Muscle layer of colon (tissue), 2 donors: Measurements from ENCODE around the gene GTF3C6.
"Not testable (repeated sequence)": the region's sequence is repeated elsewhere in the genome, so short reads cannot be mapped to it uniquely, and the experiment has no call there.

ENCODE experiments used
- H3K27ac ChIP-seq: one replicate; pipeline ENCODE4 v1.7.0; 2013; ENCODE audit warnings: low read depth, mild to moderate bottlenecking, low read length, moderate library complexity
- H3K27me3 ChIP-seq, 2 donors: one replicate each; pipeline ENCODE4 v1.7.0; 2013; ENCODE audit warnings: low read length in 2 of 2, mild to moderate bottlenecking in 2 of 2; ENCODE audit not compliant: insufficient read depth in 2 of 2, control insufficient read depth in 1 of 2
- H3K36me3 ChIP-seq: one replicate; pipeline ENCODE4 v1.7.0; 2013; ENCODE audit warnings: mild to moderate bottlenecking, low read length; ENCODE audit not compliant: insufficient read depth
- H3K4me1 ChIP-seq: one replicate; pipeline ENCODE4 v1.7.0; 2013; ENCODE audit warnings: mild to moderate bottlenecking, low read length; ENCODE audit not compliant: insufficient read depth
- H3K4me3 ChIP-seq, 2 donors: one replicate each; pipeline ENCODE4 v1.7.0; 2013; ENCODE audit warnings: low read length in 2 of 2, low read depth in 1 of 2, mild to moderate bottlenecking in 1 of 2, moderate library complexity in 1 of 2
- H3K9ac ChIP-seq: one replicate; pipeline ENCODE4 v1.7.0; 2013; ENCODE audit warnings: low read length
- H3K9me3 ChIP-seq: one replicate; pipeline ENCODE4 v1.7.0; 2013; ENCODE audit warnings: mild to moderate bottlenecking, low read length
- donor health status: abdominal sarcoma.
- donor health status: Adenocarcinoma of cecum.

GTF3C6 gene

DNA sequence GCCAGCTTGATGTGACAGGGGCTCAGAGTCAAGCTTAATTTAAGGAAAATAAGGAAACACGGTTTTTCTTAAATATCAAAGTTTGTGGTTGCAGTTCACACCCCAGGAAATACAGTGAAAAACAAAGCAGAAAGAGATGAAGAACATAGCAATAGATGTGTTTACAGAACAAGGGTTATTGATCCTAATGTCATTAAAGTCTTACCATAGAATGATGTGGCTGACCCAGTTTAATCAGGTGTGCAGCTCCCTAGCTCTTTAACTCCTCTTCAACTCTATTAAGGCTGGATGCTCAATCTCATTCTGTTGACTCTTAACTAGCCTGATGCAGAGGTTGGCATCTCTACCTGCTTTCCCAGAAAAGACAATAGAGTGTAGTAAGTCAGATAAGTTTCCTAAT lies 7.5 kb upstream of the GTF3C6 start:
- H3K4me1 ChIP-seq: peaks cover 9% of the 10 kb centered on the region
- no peaks in the 10 kb centered on the region for H3K27me3 ChIP-seq
- H3K9ac ChIP-seq: no peak overlapping the region
- H3K27ac ChIP-seq: no peak overlapping the region
- no peak overlapping the region for H3K4me3 ChIP-seq
- H3K9me3 ChIP-seq: no peaks in the 10 kb centered on the region
- H3K36me3 ChIP-seq: no peaks in the 10 kb centered on the region

DNA sequence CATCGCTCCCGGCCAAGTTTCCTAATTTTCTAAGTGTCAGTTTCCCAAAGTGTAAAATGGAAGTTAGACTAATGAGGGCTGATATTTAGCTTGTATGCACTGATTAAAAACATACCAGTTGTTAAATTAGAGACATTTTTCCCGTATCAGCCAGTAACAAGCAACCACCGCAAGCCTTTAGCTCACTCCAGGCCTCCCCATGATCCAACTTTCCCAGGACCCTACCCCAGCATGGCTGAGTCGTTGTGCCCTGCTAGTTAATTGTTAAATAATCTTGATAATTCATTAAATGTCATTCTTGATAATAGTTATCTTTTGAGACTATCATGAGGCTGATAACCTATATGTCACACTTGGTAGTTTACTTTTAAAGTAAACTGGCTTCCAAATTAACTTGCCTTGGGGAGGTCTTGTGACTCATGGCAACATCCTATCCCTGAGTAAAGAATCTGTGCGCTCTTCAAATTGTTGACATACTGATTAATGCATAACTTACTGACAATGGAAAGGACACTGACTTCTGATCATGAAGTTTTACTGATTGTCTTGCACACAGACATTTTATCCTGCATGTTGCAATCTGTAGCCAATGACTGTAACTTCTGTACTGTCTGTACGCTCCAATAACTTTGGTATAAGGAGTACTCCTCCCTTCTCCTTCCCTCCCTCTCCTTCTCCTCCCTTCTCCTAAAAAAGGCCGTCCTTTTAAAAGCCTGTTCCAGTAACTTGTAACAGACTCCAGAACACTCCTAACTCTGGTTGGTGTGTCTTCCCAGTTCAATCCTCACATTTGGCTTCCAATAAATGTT lies 6.3 kb upstream of the GTF3C6 start:
- H3K4me1 ChIP-seq: peaks cover 9% of the 10 kb centered on the region
- H3K27ac ChIP-seq: no peak overlapping the region
- no peak overlapping the region for H3K9ac ChIP-seq
- H3K9me3 ChIP-seq: no peaks in the 10 kb centered on the region
- no peaks in the 10 kb centered on the region for H3K36me3 ChIP-seq
- no peak overlapping the region for H3K4me3 ChIP-seq
- no peaks in the 10 kb centered on the region for H3K27me3 ChIP-seq

DNA sequence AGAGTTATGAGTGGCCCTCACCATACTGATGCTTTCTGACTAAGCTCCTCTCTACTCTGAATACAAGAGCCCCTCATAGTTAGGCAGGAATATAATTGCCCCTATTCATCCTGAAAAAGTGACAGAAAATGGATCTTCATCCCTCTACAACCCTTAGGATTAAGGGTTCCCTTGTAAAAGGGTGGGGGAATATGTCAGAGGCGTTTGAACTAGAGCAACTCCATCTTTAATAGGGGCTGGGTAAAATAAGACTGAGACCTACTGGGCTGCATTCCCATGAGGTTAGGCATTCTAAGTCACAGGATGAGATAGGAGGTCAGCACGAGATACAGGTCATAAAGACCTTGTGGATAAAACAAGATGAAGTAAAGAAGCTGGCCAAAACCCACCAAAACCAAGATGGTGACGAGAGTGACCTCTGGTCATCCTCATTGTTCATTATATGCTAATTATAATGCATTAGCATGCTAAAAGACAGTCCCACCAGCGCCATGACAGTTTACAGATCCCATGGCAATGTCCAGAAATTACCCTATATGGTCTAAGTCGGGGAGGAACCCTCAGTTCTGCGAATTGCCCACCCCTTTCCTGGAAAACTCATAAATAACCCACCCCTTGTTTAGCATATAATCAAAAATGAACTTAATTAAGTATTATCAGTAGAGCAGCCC lies 4.7 kb upstream of the GTF3C6 start:
- Histone ChIP-seq H3K4me1 (peaks cover 17% of the 10 kb centered on the region), H3K27me3 (no peaks in the 10 kb centered on the region), H3K36me3 (no peaks in the 10 kb centered on the region), H3K9ac (no peak overlapping the region), H3K27ac (no peak overlapping the region), H3K9me3 (no peaks in the 10 kb centered on the region), H3K4me3 (no peak overlapping the region)

DNA sequence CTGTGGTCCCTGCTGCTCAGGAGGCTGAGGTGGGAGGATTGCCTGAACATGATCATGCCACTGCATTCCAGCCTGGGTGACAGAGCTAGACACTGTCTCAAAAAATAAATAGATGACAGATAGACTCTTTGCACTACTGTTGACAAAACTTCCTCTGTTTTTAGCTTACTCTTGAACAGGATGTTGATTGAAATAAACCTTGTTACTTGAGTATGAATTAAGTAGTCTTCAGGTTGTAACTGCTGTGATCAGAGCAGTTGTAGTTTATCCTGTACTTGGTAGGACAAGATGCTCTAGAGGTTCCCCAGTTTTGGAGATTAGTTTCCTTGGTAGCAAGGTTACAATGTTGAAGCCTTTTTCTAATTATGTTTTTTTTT lies 1.5 kb downstream of the GTF3C6 start:
- Histone ChIP-seq H3K4me1 (peaks cover 8% of the 10 kb centered on the region), H3K27ac (no peak overlapping the region), H3K9me3 (no peaks in the 10 kb centered on the region), H3K9ac (no peak overlapping the region), H3K4me3 (no peak overlapping the region), H3K27me3 (no peaks in the 10 kb centered on the region), H3K36me3 (peaks cover 28% of the 10 kb centered on the region)

DNA sequence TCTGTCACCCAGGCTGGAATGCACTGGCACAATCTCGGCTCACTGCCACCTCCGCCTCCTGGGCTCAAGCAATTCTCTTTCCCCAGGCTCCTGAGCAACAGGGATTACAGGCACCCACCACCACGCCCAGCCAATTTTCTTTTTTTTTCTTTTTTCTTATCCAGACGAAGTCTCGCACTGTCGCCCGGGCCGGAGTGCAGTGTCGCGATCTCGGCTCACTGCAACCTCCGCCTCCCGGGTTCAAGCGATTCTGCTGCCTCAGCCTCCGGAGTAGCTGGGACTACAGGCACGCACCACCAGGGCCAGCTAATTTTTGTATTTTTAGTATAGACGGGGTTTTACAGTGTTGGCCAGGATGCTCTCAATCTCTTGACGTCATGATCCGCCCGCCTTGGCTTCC lies 4.1 kb downstream of the GTF3C6 start:
- not testable (repeated sequence) for H3K4me1 ChIP-seq, H3K9me3 ChIP-seq, H3K27ac ChIP-seq, H3K9ac ChIP-seq, H3K4me3 ChIP-seq, H3K27me3 ChIP-seq
- H3K36me3 ChIP-seq: peaks cover 42% of the 10 kb centered on the region

DNA sequence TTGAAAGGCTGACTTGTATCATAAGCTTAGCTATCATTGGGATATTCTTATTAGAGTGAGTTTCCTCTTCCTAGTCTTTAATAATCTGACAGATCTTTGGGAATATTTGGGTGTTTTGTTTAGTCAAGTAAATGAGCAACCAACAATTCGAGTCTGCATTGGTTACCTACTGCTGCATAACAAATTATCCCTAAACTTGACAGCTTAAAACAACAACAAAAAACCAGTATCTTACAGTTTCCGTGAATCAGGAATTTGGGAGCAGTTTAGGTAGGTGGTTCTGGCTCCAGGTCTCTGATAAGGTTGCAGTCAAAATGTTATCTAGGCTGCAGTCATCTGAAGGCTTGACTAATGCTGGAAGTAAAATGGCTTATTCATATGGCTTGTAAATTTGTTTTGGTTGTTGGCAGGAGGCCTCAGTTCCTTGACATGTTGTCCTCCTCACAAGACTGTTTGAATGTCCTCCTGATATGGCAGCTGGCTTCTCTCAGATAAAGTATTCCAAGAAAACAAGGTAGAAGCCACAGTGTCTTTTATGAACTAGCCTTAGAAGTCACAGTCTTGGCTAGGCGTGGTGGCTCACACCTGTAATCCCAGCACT lies 7.2 kb downstream of the GTF3C6 start:
- Histone ChIP-seq H3K27me3 (no peaks in the 10 kb centered on the region), H3K9me3 (no peaks in the 10 kb centered on the region), H3K4me1 (no peaks in the 10 kb centered on the region), H3K9ac (no peak overlapping the region), H3K36me3 (peaks cover 34% of the 10 kb centered on the region), H3K27ac (no peak overlapping the region), H3K4me3 (no peak overlapping the region)

DNA sequence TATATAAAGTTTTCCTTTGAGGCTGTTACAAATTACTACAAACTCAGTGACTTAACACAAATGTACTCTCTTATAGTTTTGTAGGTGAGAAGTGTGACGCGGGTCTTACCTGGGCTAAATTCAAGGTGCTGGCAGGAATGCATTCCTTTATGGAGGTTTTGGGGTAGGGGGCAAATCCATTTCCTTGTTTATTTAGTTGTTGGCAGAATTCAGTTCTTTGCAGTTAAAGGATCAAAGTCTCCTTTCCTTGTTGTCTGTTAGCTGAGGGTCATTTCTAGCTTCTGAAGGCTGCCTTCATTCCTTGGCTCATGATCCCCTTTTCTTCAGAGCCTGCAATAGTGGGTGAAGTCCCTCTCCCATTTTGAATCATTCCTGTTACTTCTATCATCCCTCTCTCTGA lies 10.2 kb downstream of the GTF3C6 start:
- H3K27ac ChIP-seq, H3K4me3 ChIP-seq, H3K27me3 ChIP-seq, H3K4me1 ChIP-seq, H3K9me3 ChIP-seq, H3K9ac ChIP-seq: not testable (repeated sequence)
- peaks cover 14% of the 10 kb centered on the region for H3K36me3 ChIP-seq

DNA sequence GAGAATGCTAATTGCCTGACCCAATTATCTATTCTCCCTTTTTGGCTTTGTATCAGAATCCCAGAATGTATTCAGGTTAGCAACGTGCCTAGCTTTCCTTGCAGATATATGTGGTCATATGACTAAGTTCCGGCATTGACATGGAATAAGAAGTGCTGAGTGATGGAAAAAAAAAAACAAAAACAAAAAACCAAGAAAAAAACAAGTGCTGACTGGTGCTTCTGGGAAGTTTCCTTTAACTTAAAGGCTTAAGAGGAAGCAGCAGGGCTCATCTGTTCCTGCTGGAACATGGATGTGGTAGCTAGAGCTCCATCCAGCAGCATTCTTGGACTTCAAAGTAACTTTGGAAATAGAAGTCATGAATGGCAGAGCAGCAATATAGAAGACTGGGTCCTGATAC lies 13.0 kb downstream of the GTF3C6 start:
- Histone ChIP-seq H3K4me3 (no peak overlapping the region), H3K36me3 (peaks cover 4% of the 10 kb centered on the region), H3K9me3 (no peaks in the 10 kb centered on the region), H3K4me1 (no peaks in the 10 kb centered on the region), H3K27me3 (no peaks in the 10 kb centered on the region), H3K27ac (no peak overlapping the region), H3K9ac (no peak overlapping the region)

DNA sequence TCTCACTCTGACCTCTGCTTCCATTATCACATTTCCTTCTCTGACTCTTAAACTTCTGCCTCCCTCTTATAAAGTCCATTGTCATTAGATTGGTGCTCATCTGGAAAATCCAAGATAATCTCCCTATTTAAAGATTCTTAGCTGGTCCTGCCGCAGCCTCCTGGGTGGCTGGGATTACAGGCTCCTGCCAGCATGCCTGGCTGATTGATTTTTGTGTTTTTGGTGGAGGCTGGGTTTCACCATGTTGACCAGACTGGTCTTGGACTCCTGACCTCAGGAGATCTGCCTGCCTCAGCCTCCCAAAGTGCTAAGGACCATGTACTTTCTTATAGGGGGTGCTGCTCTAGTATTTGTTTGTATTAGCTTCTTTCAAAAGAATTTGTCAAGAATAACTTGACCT lies 18.1 kb downstream of the GTF3C6 start:
- H3K4me3 ChIP-seq: no peak overlapping the region
- no peaks in the 10 kb centered on the region for H3K9me3 ChIP-seq

DNA sequence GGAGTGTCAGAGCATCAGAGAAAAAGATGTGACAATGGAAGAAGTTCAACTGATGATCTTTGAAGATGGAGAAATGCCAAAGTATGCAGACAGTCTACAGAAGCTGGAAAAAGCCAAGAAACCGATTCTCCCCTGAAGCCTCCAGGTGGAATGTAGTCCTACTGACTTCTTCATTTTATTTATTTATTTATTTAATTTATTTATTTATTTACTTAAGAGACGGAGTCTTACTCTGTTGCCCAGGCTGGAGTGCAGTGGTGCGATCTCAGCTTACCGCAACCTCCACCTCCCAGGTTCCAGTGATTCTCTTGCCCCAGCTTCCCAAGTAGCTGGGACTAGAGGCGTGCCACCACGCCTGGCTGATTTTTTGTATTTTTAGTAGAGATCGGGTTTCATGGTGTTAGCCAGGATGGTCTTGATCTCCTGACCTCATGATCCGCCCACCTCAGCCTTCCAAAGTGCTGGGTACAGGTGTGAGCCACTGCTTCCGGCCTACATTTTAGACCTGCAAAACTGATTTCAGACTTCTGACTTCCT lies 21.1 kb downstream of the GTF3C6 start:
- Histone ChIP-seq H3K27ac (no peak overlapping the region), H3K4me3 (no peak overlapping the region), H3K36me3 (no peaks in the 10 kb centered on the region), H3K27me3 (no peaks in the 10 kb centered on the region), H3K9me3 (no peaks in the 10 kb centered on the region), H3K9ac (no peak overlapping the region), H3K4me1 (peaks cover 6% of the 10 kb centered on the region)

More for the DNA sequence above, 18.1 kb downstream of the GTF3C6 start:
- no peaks in the 10 kb centered on the region for H3K36me3 ChIP-seq
- no peaks in the 10 kb centered on the region for H3K4me1 ChIP-seq
- no peak overlapping the region for H3K27ac ChIP-seq
- no peak overlapping the region for H3K9ac ChIP-seq
- no peaks in the 10 kb centered on the region for H3K27me3 ChIP-seq

DNA sequence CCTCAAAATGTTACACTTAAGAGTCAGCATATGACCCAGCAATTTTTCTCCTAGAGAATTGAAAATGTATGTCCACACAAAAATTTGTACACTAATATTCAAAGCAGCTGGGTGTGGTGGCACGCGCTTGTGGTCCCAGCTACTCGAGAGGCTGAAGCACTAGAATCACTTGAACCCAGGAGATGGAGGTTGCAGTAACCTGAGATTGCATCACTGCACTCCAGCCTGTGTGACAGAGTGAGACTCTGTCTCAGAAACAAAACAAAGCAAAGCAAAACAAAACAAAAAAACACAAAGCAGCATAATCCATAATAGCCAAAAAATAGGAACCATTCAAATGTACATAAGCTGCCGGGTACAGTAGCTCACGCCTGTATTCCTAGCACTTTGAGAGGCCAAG lies 21.7 kb downstream of the GTF3C6 start:
- no peak overlapping the region for H3K4me3 ChIP-seq
- H3K27ac ChIP-seq: no peak overlapping the region
- no peaks in the 10 kb centered on the region for H3K9me3 ChIP-seq
- peaks cover 6% of the 10 kb centered on the region for H3K4me1 ChIP-seq
- no peak overlapping the region for H3K9ac ChIP-seq
- no peaks in the 10 kb centered on the region for H3K36me3 ChIP-seq
- H3K27me3 ChIP-seq: no peaks in the 10 kb centered on the region
